Mesenchymal stem cell (in vitro differentiated cells and primary cell): ENCODE results near the gene C16orf74.
A peak's percentile ranks its signal among the peaks of the same experiment; 100 is the strongest.

Experiments
- DNase-seq: peaks from one replicate; pipeline ENCODE4 v3.0.0-alpha.2; 2013
- H2AFZ ChIP-seq: one replicate; pipeline ENCODE4 v1.6.1; 2013; ENCODE audit warnings: low read depth, mild to moderate bottlenecking, control low read depth, inconsistent platforms, low read length, moderate library complexity
- H2AK5ac ChIP-seq: 2 replicates; pipeline ENCODE4 v1.6.1; 2013; ENCODE audit warnings: low read length, moderate library complexity, mild to moderate bottlenecking, inconsistent platforms; ENCODE audit not compliant: severe bottlenecking
- H2BK120ac ChIP-seq: one replicate; pipeline ENCODE4 v1.6.1; 2013; ENCODE audit warnings: low read depth, mild to moderate bottlenecking, inconsistent platforms, low read length, moderate library complexity
- H2BK12ac ChIP-seq, 2 experiments: one replicate each; pipeline ENCODE4 v1.6.1; 2013; ENCODE audit warnings: inconsistent platforms in 2 of 2, low read length in 2 of 2, mild to moderate bottlenecking in 2 of 2, moderate library complexity in 2 of 2, control low read depth in 1 of 2
- H2BK15ac ChIP-seq: one replicate; pipeline ENCODE4 v1.6.1; 2013; ENCODE audit warnings: mild to moderate bottlenecking, low read depth, inconsistent platforms; ENCODE audit not compliant: poor library complexity, severe bottlenecking
- H2BK5ac ChIP-seq: 2 replicates; pipeline ENCODE4 v1.6.1; 2013; ENCODE audit warnings: low read depth, mild to moderate bottlenecking, low read length, control low read depth, inconsistent platforms; ENCODE audit not compliant: poor library complexity, severe bottlenecking
- H3K14ac ChIP-seq, 2 experiments: one replicate each; pipeline ENCODE4 v1.6.1; 2013; ENCODE audit warnings: inconsistent platforms in 2 of 2, low read length in 2 of 2, control low read depth in 1 of 2, mild to moderate bottlenecking in 1 of 2, moderate library complexity in 1 of 2
- H3K18ac ChIP-seq, 2 experiments: one replicate each; pipeline ENCODE4 v1.6.1; 2013; ENCODE audit warnings: inconsistent platforms in 2 of 2, low read length in 2 of 2, control low read depth in 1 of 2, low read depth in 1 of 2, mild to moderate bottlenecking in 1 of 2
- H3K23ac ChIP-seq, 2 experiments: one replicate each; pipeline ENCODE4 v1.6.1; 2013; ENCODE audit warnings: inconsistent platforms in 2 of 2, low read length in 2 of 2, mild to moderate bottlenecking in 2 of 2, moderate library complexity in 2 of 2, control low read depth in 1 of 2
- H3K27ac ChIP-seq: 2 replicates; pipeline ENCODE4 v1.5.1; 2013; ENCODE audit warnings: mild to moderate bottlenecking, moderate library complexity, low read length, control low read depth, inconsistent platforms; ENCODE audit not compliant: poor library complexity, severe bottlenecking
- H3K27me3 ChIP-seq, 2 experiments: 2 replicates each; pipeline versions ENCODE4 v1.6.1 to v1.7.0; 2013; ENCODE audit warnings: low read length in 2 of 2, mild to moderate bottlenecking in 2 of 2, moderate library complexity in 2 of 2, control low read depth in 1 of 2, inconsistent platforms in 1 of 2; ENCODE audit not compliant: control insufficient read depth in 1 of 2, insufficient read depth in 1 of 2
- H3K36me3 ChIP-seq, 2 experiments: 2 replicates each; pipeline versions ENCODE4 v1.6.1 to v1.7.0; 2013; ENCODE audit warnings: low read length in 2 of 2, control low read depth in 1 of 2, inconsistent platforms in 1 of 2, low read depth in 1 of 2, mild to moderate bottlenecking in 1 of 2; ENCODE audit not compliant: insufficient read depth in 2 of 2, control insufficient read depth in 1 of 2
- H3K4ac ChIP-seq, 2 experiments: one replicate each; pipeline ENCODE4 v1.6.1; 2013; ENCODE audit warnings: inconsistent platforms in 2 of 2, low read length in 2 of 2, mild to moderate bottlenecking in 2 of 2, moderate library complexity in 2 of 2, control low read depth in 1 of 2, low read depth in 1 of 2
- H3K4me1 ChIP-seq: 2 replicates; pipeline ENCODE4 v1.6.1; 2013; ENCODE audit warnings: low read depth, low read length, control low read depth; ENCODE audit not compliant: control insufficient read depth, insufficient read depth
- H3K4me2 ChIP-seq: 2 replicates; pipeline ENCODE4 v1.6.1; 2013; ENCODE audit warnings: low read length, mild to moderate bottlenecking, inconsistent platforms; ENCODE audit not compliant: poor library complexity, severe bottlenecking
- H3K4me3 ChIP-seq, 2 experiments: 2 replicates each; pipeline versions ENCODE4 v1.5.1 to v1.7.0; 2013; ENCODE audit warnings: low read length in 2 of 2, mild to moderate bottlenecking in 2 of 2, control low read depth in 1 of 2, low read depth in 1 of 2; ENCODE audit not compliant: insufficient read depth in 1 of 2
- H3K79me1 ChIP-seq: replicated peaks from 2 replicates; pipeline ENCODE4 v1.6.1; 2013; ENCODE audit warnings: mild to moderate bottlenecking, control low read depth, low read length, inconsistent platforms; ENCODE audit not compliant: poor library complexity, severe bottlenecking
- H3K9ac ChIP-seq: 2 replicates; pipeline ENCODE4 v1.7.0; 2013; ENCODE audit warnings: mild to moderate bottlenecking, low read length, moderate library complexity
- H3K9me3 ChIP-seq: 2 replicates; pipeline ENCODE4 v1.7.0; 2013; ENCODE audit warnings: mild to moderate bottlenecking, low read length; ENCODE audit not compliant: control insufficient read depth
- H4K8ac ChIP-seq: one replicate; pipeline ENCODE4 v1.6.1; 2013; ENCODE audit warnings: inconsistent platforms, mild to moderate bottlenecking, low read length, moderate library complexity
- H4K91ac ChIP-seq: one replicate; pipeline ENCODE4 v1.6.1; 2013; ENCODE audit warnings: mild to moderate bottlenecking, low read length, inconsistent platforms
- WGBS: methylation state at CpG from one replicate; pipeline ENCODE4 v1.1.7; 2013; ENCODE audit warnings: mixed read lengths; 5-methylcytosine and 5-hydroxymethylcytosine counted together

The C16orf74 gene

DNA sequence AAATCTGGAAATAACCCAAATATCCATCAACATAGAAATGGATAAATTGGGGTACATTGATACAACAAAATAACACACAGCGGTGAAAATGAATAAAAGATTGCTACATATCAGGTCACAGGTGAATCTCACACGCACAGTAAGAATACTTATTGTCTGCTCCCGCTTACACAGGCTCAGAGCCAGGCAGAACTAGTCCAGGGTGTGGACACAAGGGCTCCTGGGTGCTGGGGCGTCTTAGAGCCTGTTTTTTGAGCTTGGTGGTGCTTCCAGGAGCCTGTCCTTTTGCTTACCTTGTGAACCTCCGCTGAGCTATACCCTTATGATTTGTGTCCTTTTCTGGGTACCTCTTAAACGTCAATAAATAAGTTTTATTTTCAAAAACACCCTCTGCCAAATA lies 19.8 kb upstream of the C16orf74 start:
- WGBS, result 96% methylated on average over 4 of the region's 6 CpGs
- H2BK15ac ChIP-seq, result no peak overlapping the region
- no peak overlapping the region for H3K9ac ChIP-seq
- H2AFZ ChIP-seq, result no peak overlapping the region
- H2BK5ac ChIP-seq, result no peak overlapping the region
- no peak overlapping the region for H3K14ac ChIP-seq
- no peak overlapping the region for H3K18ac ChIP-seq
- no peak overlapping the region for H4K91ac ChIP-seq
- no peak overlapping the region for H3K4ac ChIP-seq
- no peaks in the 10 kb centered on the region for H3K9me3 ChIP-seq
- H3K27ac ChIP-seq, result no peak overlapping the region
- H3K23ac ChIP-seq, result no peak overlapping the region
- peaks cover 1% of the 10 kb centered on the region for H3K79me1 ChIP-seq
- no peak overlapping the region for H2AK5ac ChIP-seq
- H4K8ac ChIP-seq, result no peak overlapping the region
- no peak overlapping the region for H3K4me2 ChIP-seq
- no peak overlapping the region for H2BK12ac ChIP-seq
- peaks cover 10 to 22% of the 10 kb centered on the region in 2 experiments for H3K36me3 ChIP-seq
- no peaks in the 10 kb centered on the region for H3K27me3 ChIP-seq
- no peak for DNase-seq
- peaks cover 9% of the 10 kb centered on the region for H3K4me1 ChIP-seq
- H3K4me3 ChIP-seq, result no peak overlapping the region
- no peak overlapping the region for H2BK120ac ChIP-seq

DNA sequence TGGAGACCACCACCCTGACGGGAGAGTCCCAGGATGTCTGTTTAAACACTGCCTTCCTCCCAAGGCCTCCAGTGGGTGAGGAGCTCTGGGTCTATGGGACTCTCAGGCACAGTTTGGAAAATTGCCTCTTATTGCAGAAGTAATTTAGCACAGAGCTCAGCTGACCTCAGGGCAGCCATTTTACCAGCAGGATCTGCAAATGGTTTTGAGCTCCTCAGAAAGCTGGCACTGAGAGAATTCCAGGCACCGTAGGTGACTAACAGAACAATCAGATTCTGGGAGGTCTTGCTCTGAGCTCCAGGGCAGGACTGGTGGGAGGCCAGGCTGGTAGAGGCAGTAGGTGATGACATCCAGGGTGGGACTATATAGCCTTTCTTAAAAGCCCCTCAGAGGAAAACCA lies 17.3 kb upstream of the C16orf74 start:
- H4K8ac ChIP-seq, result peak overlapping the region; percentile 47
- no peaks in the 10 kb centered on the region for H3K79me1 ChIP-seq
- no peak overlapping the region for H2BK5ac ChIP-seq
- H3K36me3 ChIP-seq, result peaks cover 4 to 9% of the 10 kb centered on the region in 2 experiments
- no peak overlapping the region for H2BK120ac ChIP-seq
- peak overlapping the region; percentile 33 for H2BK15ac ChIP-seq
- H2AFZ ChIP-seq, result no peak overlapping the region
- peak overlapping the region in 1 of 2 experiments; percentile 74 for H2BK12ac ChIP-seq
- no peak overlapping the region for H3K4me3 ChIP-seq
- no peak overlapping the region for H3K14ac ChIP-seq
- H2AK5ac ChIP-seq, result peak overlapping the region; percentile 46
- no peak overlapping the region for H3K27ac ChIP-seq
- peak overlapping the region; percentile 18 for H3K9ac ChIP-seq
- H3K4ac ChIP-seq, result no peak overlapping the region
- peaks cover 12% of the 10 kb centered on the region for H3K4me1 ChIP-seq
- H3K18ac ChIP-seq, result peak overlapping the region; percentile 32 to 48
- no peak for DNase-seq
- H3K23ac ChIP-seq, result no peak overlapping the region
- H3K9me3 ChIP-seq, result no peaks in the 10 kb centered on the region
- 96% methylated on average over 2 of the region's 2 CpGs for WGBS
- no peak overlapping the region for H3K4me2 ChIP-seq
- peak overlapping the region; percentile 37 for H4K91ac ChIP-seq
- peaks cover 0 to 7% of the 10 kb centered on the region in 2 experiments for H3K27me3 ChIP-seq

DNA sequence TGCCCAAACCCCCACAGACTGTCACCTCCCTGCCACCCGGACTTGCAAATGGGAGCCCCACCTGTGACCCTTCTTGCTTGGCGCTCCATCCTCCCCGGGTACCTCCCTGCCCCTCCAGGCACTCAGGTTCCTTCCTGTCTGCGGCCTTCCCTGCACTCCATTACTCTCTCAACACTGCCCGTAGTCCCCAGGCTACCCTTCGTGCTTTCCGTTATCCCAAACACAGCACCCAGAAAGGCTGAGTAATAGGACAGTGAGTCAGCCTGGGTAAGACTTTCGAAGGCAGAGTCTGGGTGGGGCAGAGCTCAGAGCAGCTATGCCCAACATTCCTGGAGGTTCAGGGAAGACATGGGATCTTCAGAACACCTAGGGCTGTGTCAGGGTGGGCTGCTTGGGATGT lies 16.6 kb upstream of the C16orf74 start:
- no peak overlapping the region for H2BK120ac ChIP-seq
- H3K9me3 ChIP-seq, result no peaks in the 10 kb centered on the region
- H3K14ac ChIP-seq, result peak overlapping the region in 1 of 2 experiments; percentile 6
- no peak overlapping the region for H2AFZ ChIP-seq
- peaks cover 5 to 13% of the 10 kb centered on the region in 2 experiments for H3K27me3 ChIP-seq
- peak overlapping the region in 1 of 2 experiments; percentile 46 for H3K18ac ChIP-seq
- H3K79me1 ChIP-seq, result no peaks in the 10 kb centered on the region
- H3K4ac ChIP-seq, result no peak overlapping the region
- WGBS, result 11% methylated on average over 8 of the region's 8 CpGs
- H3K4me2 ChIP-seq, result no peak overlapping the region
- no peak overlapping the region for H3K27ac ChIP-seq
- no peak overlapping the region for H2BK5ac ChIP-seq
- H3K23ac ChIP-seq, result no peak overlapping the region
- no peak overlapping the region for H2BK15ac ChIP-seq
- peaks cover 4 to 9% of the 10 kb centered on the region in 2 experiments for H3K36me3 ChIP-seq
- peak overlapping the region in 1 of 2 experiments; percentile 17 for H2BK12ac ChIP-seq
- no peak overlapping the region for H3K4me3 ChIP-seq
- no peak overlapping the region for H2AK5ac ChIP-seq
- peak overlapping the region; percentile 25 for H4K8ac ChIP-seq
- peak overlapping the region; percentile 72 for H3K9ac ChIP-seq
- DNase-seq, result peak; percentile 90
- peaks cover 16% of the 10 kb centered on the region for H3K4me1 ChIP-seq
- no peak overlapping the region for H4K91ac ChIP-seq

DNA sequence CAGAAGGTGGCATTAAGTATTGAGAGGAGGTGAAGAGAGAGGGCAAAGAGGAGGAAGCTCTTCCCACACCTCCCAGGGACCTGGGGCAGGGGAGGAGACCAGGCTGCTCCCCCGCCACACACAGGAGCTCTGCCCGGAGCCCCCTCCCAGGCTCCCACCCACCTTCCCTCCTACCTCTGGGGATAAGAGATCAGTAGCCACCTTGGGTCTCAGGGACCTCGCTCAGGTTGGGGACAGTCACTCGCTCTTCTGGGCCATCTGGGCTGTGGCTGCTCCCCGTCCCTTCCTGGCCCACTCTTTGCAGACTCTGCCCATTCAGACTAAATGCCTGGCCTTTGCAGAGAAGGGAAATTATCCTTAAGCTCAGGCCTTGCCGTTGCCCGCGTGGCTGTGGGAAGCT lies 14.9 kb upstream of the C16orf74 start:
- Histone ChIP-seq H2BK12ac (no peak overlapping the region), H3K4me2 (no peak overlapping the region), H3K14ac (no peak overlapping the region), H3K27ac (no peak overlapping the region), H3K4me3 (no peak overlapping the region), H3K36me3 (peaks cover 0 to 4% of the 10 kb centered on the region in 2 experiments), H3K4ac (no peak overlapping the region), H2AFZ (no peak overlapping the region), H3K79me1 (no peaks in the 10 kb centered on the region), H4K91ac (no peak overlapping the region), H3K27me3 (peaks cover 15 to 17% of the 10 kb centered on the region in 2 experiments), H3K18ac (no peak overlapping the region), H2AK5ac (no peak overlapping the region), H3K4me1 (peaks cover 16% of the 10 kb centered on the region), H4K8ac (peak overlapping the region; percentile 42), H3K23ac (no peak overlapping the region), H2BK5ac (no peak overlapping the region), H2BK15ac (no peak overlapping the region), H3K9ac (no peak overlapping the region), H2BK120ac (no peak overlapping the region), H3K9me3 (no peaks in the 10 kb centered on the region)
- 90% methylated on average over 8 of the region's 8 CpGs for WGBS
- no peak for DNase-seq
